ENCODE measurements around the gene PTPRG. TPM values are rescaled to one million over a fixed set of nuclear protein-coding genes. Genes with fewer than 3 reads are reported as not detected.

The PTPRG gene
- total RNA-seq, 1 donor from 2014 or later, result 39.6 TPM

GRCh38 chr3:62242831-62243509, 681.6 kb downstream of the PTPRG start:
- Histone ChIP-seq H3K79me2 (ENCODE audit: insufficient read depth, low read length) (no peaks in the 10 kb centered on the region), H3K36me3 (ENCODE audit: insufficient read depth, low read length) (no peaks in the 10 kb centered on the region), H3K4me3 (ENCODE audit: insufficient read depth, low read depth, low read length) (no peak overlapping the region), H3K9me3 (ENCODE audit: insufficient read depth, low read depth, low read length) (no peaks in the 10 kb centered on the region), H3K9ac (ENCODE audit: low read length) (no peak overlapping the region), H4K20me1 (ENCODE audit: insufficient read depth, low read length) (no peaks in the 10 kb centered on the region), H2AFZ (ENCODE audit: low read depth, low read length) (no peak overlapping the region), H3K27ac (ENCODE audit: low read depth, low read length) (no peak overlapping the region), H3K4me1 (ENCODE audit: insufficient read depth, low read length) (no peaks in the 10 kb centered on the region), H3K4me2 (ENCODE audit: low read length) (no peak overlapping the region), H3K27me3 (ENCODE audit: insufficient read depth, low read length) (no peaks in the 10 kb centered on the region)
- no peaks in the 10 kb centered on the region for H3K9me3 Mint-ChIP-seq (ENCODE audit: unreplicated experiment)
- TF ChIP-seq CTCF (IDR thresholded peaks at IDR 0.05; ENCODE audit: insufficient read depth, low read depth, low read length), result no peak
- no peak for TF ChIP-seq EZH2 (IDR thresholded peaks at IDR 0.05; ENCODE audit: insufficient read depth, low read length)
- no peak for FAIRE-seq
- no peak for DNase-seq (ENCODE audit: low read depth)
- H3K36me3 Mint-ChIP-seq (ENCODE audit: low read depth, unreplicated experiment), result no peaks in the 10 kb centered on the region
- H3K27me3 Mint-ChIP-seq (ENCODE audit: low read depth, unreplicated experiment), result no peaks in the 10 kb centered on the region
- no peaks in the 10 kb centered on the region for H3K4me1 Mint-ChIP-seq (ENCODE audit: low read depth, unreplicated experiment)
- no peak overlapping the region for H3K27ac Mint-ChIP-seq (ENCODE audit: unreplicated experiment)
- H3K4me3 Mint-ChIP-seq (ENCODE audit: unreplicated experiment), result no peak overlapping the region

- no peak for DNase-seq (ENCODE audit: low read depth)
These were observed 684.7 kb downstream of the PTPRG start for GRCh38 chr3:62246094-62246493.

More at GRCh38 chr3:62246094-62246493, 684.7 kb downstream of the PTPRG start:
- Histone ChIP-seq H3K36me3 (ENCODE audit: insufficient read depth, low read length) (no peaks in the 10 kb centered on the region), H3K27me3 (ENCODE audit: insufficient read depth, low read length) (no peaks in the 10 kb centered on the region), H3K4me2 (ENCODE audit: low read length) (no peak overlapping the region), H3K79me2 (ENCODE audit: insufficient read depth, low read length) (no peaks in the 10 kb centered on the region), H3K4me1 (ENCODE audit: insufficient read depth, low read length) (no peaks in the 10 kb centered on the region), H3K27ac (ENCODE audit: low read depth, low read length) (no peak overlapping the region), H3K4me3 (ENCODE audit: insufficient read depth, low read depth, low read length) (no peak overlapping the region), H2AFZ (ENCODE audit: low read depth, low read length) (no peak overlapping the region), H4K20me1 (ENCODE audit: insufficient read depth, low read length) (no peaks in the 10 kb centered on the region), H3K9ac (ENCODE audit: low read length) (no peak overlapping the region), H3K9me3 (ENCODE audit: insufficient read depth, low read depth, low read length) (no peaks in the 10 kb centered on the region)
- Mint-ChIP-seq H3K27ac (ENCODE audit: unreplicated experiment) (no peak overlapping the region), H3K4me1 (ENCODE audit: low read depth, unreplicated experiment) (peaks cover 4% of the 10 kb centered on the region), H3K9me3 (ENCODE audit: unreplicated experiment) (no peaks in the 10 kb centered on the region), H3K27me3 (ENCODE audit: low read depth, unreplicated experiment) (no peaks in the 10 kb centered on the region), H3K4me3 (ENCODE audit: unreplicated experiment) (no peak overlapping the region), H3K36me3 (ENCODE audit: low read depth, unreplicated experiment) (no peaks in the 10 kb centered on the region)
- FAIRE-seq, result no peak
- TF ChIP-seq EZH2 (IDR thresholded peaks at IDR 0.05; ENCODE audit: insufficient read depth, low read length), result no peak
- no peak for TF ChIP-seq CTCF (IDR thresholded peaks at IDR 0.05; ENCODE audit: insufficient read depth, low read depth, low read length)
